HEK293 (cell line): Measurements from ENCODE around the gene RAB36.

Experiments used
- CTCF ChIA-PET: fragments of 350-600 bp; formaldehyde crosslinking; extraction: SDS; loops from one replicate; lab custom pipeline; 2021; ENCODE audit warnings: antibody characterized with exemption; lab: Yijun Ruan, JAX
- POLR2A ChIA-PET: fragments of 300-600 bp; formaldehyde crosslinking; extraction: SDS; loops from one replicate; lab custom pipeline; 2020; ENCODE audit warnings: antibody characterized with exemption, inconsistent platforms; lab: Yijun Ruan, JAX
- H3K27ac ChIP-seq: fragments of 200-500 bp; sonication (Bioruptor generic); 2 replicates; pipeline ENCODE4 v1.5.1; 2014; ENCODE audit warnings: low read depth, low read length, control low read depth, inconsistent platforms; ENCODE audit errors: extremely low read depth
- H3K36me3 ChIP-seq, 2 experiments: fragments of 200-500 bp in 1 of 2; sonication (Bioruptor generic) in 1 of 2; 1 replicate in 1 of 2; 2 replicates in 1 of 2; pipeline ENCODE4 v1.5.1; 2014 to 2017; ENCODE audit warnings: inconsistent platforms in 2 of 2, low read length in 2 of 2; ENCODE audit not compliant: control insufficient read depth in 2 of 2, insufficient read depth in 1 of 2
- H3K4me1 ChIP-seq: fragments of 200-500 bp; sonication (Bioruptor generic); 2 replicates; pipeline ENCODE4 v1.5.1; 2014; ENCODE audit warnings: mild to moderate bottlenecking, low read length, inconsistent platforms; ENCODE audit not compliant: control insufficient read depth, insufficient read depth
- H3K4me3 ChIP-seq: 2 replicates; pipeline ENCODE4 v1.5.1; 2011; ENCODE audit warnings: low read depth, mild to moderate bottlenecking, control low read depth, low read length, moderate library complexity
- H3K9me3 ChIP-seq: fragments of 200-500 bp; sonication (Bioruptor generic); 2 replicates; pipeline ENCODE4 v1.5.1; 2014; ENCODE audit warnings: low read depth, low read length, inconsistent platforms; ENCODE audit not compliant: control insufficient read depth, insufficient read depth
- EGR2 ChIP-seq: fragments of 450-650 bp; formaldehyde crosslinking; IDR thresholded peaks from 2 replicates; pipeline ENCODE4 v1.5.1; 2016; ENCODE audit warnings: low read depth, missing biosample characterization, missing genetic modification characterization
- KLF16 ChIP-seq: fragments of 450-650 bp; formaldehyde crosslinking; IDR thresholded peaks from 2 replicates; pipeline ENCODE4 v1.5.1; 2017; ENCODE audit warnings: missing biosample characterization, missing genetic modification characterization
- MZF1 ChIP-seq: fragments of 450-650 bp; formaldehyde crosslinking; IDR thresholded peaks from 2 replicates; pipeline ENCODE4 v1.5.1; 2017; ENCODE audit warnings: missing biosample characterization, missing genetic modification characterization, borderline replicate concordance
- ZFP3 ChIP-seq: fragments of 450-650 bp; formaldehyde crosslinking; IDR thresholded peaks from 2 replicates; pipeline ENCODE4 v1.5.1; 2016; ENCODE audit warnings: low read depth, missing biosample characterization, missing genetic modification characterization
- ZFP37 ChIP-seq: fragments of 450-650 bp; formaldehyde crosslinking; IDR thresholded peaks from 2 replicates; pipeline ENCODE4 v1.5.1; 2016; ENCODE audit warnings: missing biosample characterization, missing genetic modification characterization
- ZNF112 ChIP-seq: fragments of 450-650 bp; formaldehyde crosslinking; IDR thresholded peaks from 2 replicates; pipeline ENCODE4 v1.5.0; 2017; ENCODE audit warnings: missing biosample characterization, missing genetic modification characterization
- ZNF121 ChIP-seq: fragments of 450-650 bp; formaldehyde crosslinking; IDR thresholded peaks from 2 replicates; pipeline ENCODE4 v1.5.1; 2016; ENCODE audit warnings: missing biosample characterization, missing genetic modification characterization
- ZNF202 ChIP-seq: fragments of 450-650 bp; formaldehyde crosslinking; IDR thresholded peaks from 2 replicates; pipeline ENCODE4 v1.5.1; 2016; ENCODE audit warnings: missing biosample characterization, missing genetic modification characterization, borderline replicate concordance
- ZNF223 ChIP-seq: fragments of 450-650 bp; formaldehyde crosslinking; IDR thresholded peaks from 2 replicates; pipeline ENCODE4 v1.5.1; 2016; ENCODE audit warnings: missing biosample characterization, missing genetic modification characterization
- ZNF311 ChIP-seq: fragments of 450-650 bp; formaldehyde crosslinking; IDR thresholded peaks from 2 replicates; pipeline ENCODE4 v1.5.1; 2017; ENCODE audit warnings: missing biosample characterization, missing genetic modification characterization, borderline replicate concordance
- ZNF335 ChIP-seq: fragments of 450-650 bp; formaldehyde crosslinking; conservative IDR thresholded peaks from 2 replicates; pipeline ENCODE4 v1.5.1; 2016; ENCODE audit warnings: missing biosample characterization, missing genetic modification characterization
- ZNF433 ChIP-seq: fragments of 450-650 bp; formaldehyde crosslinking; IDR thresholded peaks from 2 replicates; pipeline ENCODE4 v1.5.1; 2016; ENCODE audit warnings: missing biosample characterization, missing genetic modification characterization, low read depth
- ZNF514 ChIP-seq: fragments of 450-650 bp; formaldehyde crosslinking; IDR thresholded peaks from 2 replicates; pipeline ENCODE4 v1.5.1; 2016; ENCODE audit warnings: missing biosample characterization, missing genetic modification characterization
- ZNF549 ChIP-seq: fragments of 450-650 bp; IDR thresholded peaks from 2 replicates; pipeline ENCODE4 v1.5.1; 2018; ENCODE audit warnings: missing biosample characterization, missing genetic modification characterization, mild to moderate bottlenecking, inconsistent platforms, moderate library complexity
- ZNF610 ChIP-seq: fragments of 450-650 bp; formaldehyde crosslinking; IDR thresholded peaks from 2 replicates; pipeline ENCODE4 v1.5.1; 2016; ENCODE audit warnings: missing biosample characterization, missing genetic modification characterization, borderline replicate concordance
- ZNF626 ChIP-seq: fragments of 450-650 bp; sonication (Bioruptor Pico); formaldehyde crosslinking; IDR thresholded peaks from 2 replicates; pipeline ENCODE4 v1.5.1; 2018; ENCODE audit warnings: missing biosample characterization, missing genetic modification characterization, inconsistent platforms
- ZSCAN30 ChIP-seq: fragments of 450-650 bp; IDR thresholded peaks from 2 replicates; pipeline ENCODE4 v1.5.1; 2018; ENCODE audit warnings: missing biosample characterization, mild to moderate bottlenecking, missing genetic modification characterization, moderate library complexity
- TF ChIP-seq, protein P1 (sequence below): fragments of 450-650 bp; formaldehyde crosslinking; conservative IDR thresholded peaks from 2 replicates; pipeline ENCODE4 v1.5.1; 2016; ENCODE audit warnings: low read depth, missing biosample characterization, missing genetic modification characterization
- TF ChIP-seq, protein P2 (sequence below): fragments of 450-650 bp; formaldehyde crosslinking; IDR thresholded peaks from 2 replicates; pipeline ENCODE4 v1.5.1; 2016; ENCODE audit warnings: missing biosample characterization, missing genetic modification characterization
- TF ChIP-seq, protein P3 (sequence below): fragments of 450-650 bp; formaldehyde crosslinking; IDR thresholded peaks from 2 replicates; pipeline ENCODE4; 2016; ENCODE audit warnings: missing biosample characterization, missing genetic modification characterization

The RAB36 gene

DNA sequence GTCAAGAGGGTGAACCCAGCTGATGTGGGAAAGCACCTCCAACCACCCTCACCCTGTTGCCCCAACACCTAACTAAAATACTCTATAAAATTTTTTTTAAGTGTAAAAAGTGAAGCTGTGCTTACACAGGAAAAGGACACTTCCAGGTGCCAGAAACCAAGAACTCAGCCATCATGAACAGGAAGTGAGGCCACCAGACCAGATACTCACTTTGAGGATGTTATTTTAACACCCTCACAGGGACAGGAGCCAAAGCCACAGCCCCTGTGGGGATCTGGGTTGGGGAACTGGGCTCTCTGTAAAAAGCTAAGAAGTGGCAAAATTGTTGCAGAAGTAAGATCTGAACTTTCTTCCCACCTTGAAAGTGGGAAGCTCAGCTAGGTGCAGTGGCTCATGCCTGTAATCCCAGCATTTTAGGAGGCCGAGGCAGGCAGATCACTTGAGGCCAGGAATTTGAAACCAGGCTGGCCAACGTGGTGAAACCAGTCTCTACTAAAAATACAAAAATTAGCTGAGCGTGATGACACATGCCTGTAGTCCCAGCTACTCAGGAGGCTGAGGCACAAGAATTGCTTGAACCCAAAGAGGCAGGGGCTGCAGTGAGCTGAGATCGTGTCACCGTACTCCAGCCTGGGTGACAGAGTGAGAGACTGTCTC, 7.2 kb upstream of the RAB36 start:
- H3K9me3 ChIP-seq: no peaks in the 10 kb centered on the region
- TF ChIP-seq ZNF335 (tag by site-specific recombination): peak; percentile 27; the same call in 1 of the 2 replicates
- TF ChIP-seq ZNF202: no peak
- no peaks in the 10 kb centered on the region for H3K4me1 ChIP-seq
- no peaks in the 10 kb centered on the region for H3K36me3 ChIP-seq
- POLR2A ChIA-PET: no interaction called here
- CTCF ChIA-PET: interaction anchor here (0.6 to 6.0 kb wide), 7 partner anchors 9 to 471 kb away, joined by 3 to 56 read pairs (median 4); no protein-coding TSS in a partner anchor
- no peak overlapping the region for H3K4me3 ChIP-seq
- no peak overlapping the region for H3K27ac ChIP-seq

DNA sequence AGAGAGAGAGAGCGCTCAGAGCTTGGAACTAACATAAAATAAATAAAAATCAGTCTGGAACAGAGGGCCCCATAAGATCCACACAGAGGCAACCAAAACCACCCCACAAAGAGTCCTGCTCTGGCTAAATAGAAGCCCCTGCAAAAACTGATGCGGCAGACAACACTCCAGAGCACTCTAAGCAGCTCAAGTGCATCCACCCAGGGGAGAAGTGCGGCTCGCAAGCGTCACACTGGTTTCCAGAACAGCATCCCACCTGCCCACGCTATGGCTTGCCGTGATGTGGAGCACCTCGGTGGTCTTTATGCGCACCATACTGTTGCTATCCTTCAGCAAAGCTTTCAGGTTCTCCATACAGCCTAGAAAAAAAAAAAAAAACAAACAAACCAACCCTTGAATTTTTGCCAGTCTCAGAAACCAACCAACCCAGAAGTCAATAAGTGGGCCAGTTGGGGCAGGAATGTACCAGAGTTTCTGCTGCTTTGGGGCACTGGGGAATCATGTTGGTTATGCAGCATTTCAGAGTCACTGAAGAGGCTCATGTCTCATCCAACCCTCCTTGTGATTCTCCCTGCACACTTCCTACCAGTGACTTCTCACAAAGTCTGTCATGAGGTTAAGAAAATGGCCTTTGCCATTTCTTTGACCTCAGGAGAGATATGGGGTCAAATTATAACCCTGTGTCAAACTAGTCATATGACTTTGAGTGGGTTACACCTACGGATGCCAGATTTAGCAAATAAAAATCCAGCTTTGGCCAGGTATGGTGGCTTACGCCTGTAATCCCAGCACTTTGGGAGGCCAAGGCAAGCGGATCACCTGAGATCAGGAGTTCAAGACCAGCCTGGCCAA, 6.5 kb upstream of the RAB36 start:
- no peaks in the 10 kb centered on the region for H3K9me3 ChIP-seq
- TF ChIP-seq, protein P1, sequence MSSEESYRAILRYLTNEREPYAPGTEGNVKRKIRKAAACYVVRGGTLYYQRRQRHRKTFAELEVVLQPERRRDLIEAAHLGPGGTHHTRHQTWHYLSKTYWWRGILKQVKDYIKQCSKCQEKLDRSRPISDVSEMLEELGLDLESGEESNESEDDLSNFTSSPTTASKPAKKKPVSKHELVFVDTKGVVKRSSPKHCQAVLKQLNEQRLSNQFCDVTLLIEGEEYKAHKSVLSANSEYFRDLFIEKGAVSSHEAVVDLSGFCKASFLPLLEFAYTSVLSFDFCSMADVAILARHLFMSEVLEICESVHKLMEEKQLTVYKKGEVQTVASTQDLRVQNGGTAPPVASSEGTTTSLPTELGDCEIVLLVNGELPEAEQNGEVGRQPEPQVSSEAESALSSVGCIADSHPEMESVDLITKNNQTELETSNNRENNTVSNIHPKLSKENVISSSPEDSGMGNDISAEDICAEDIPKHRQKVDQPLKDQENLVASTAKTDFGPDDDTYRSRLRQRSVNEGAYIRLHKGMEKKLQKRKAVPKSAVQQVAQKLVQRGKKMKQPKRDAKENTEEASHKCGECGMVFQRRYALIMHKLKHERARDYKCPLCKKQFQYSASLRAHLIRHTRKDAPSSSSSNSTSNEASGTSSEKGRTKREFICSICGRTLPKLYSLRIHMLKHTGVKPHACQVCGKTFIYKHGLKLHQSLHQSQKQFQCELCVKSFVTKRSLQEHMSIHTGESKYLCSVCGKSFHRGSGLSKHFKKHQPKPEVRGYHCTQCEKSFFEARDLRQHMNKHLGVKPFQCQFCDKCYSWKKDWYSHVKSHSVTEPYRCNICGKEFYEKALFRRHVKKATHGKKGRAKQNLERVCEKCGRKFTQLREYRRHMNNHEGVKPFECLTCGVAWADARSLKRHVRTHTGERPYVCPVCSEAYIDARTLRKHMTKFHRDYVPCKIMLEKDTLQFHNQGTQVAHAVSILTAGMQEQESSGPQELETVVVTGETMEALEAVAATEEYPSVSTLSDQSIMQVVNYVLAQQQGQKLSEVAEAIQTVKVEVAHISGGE: no peak
- TF ChIP-seq ZNF121: no peak
- TF ChIP-seq, protein P2, sequence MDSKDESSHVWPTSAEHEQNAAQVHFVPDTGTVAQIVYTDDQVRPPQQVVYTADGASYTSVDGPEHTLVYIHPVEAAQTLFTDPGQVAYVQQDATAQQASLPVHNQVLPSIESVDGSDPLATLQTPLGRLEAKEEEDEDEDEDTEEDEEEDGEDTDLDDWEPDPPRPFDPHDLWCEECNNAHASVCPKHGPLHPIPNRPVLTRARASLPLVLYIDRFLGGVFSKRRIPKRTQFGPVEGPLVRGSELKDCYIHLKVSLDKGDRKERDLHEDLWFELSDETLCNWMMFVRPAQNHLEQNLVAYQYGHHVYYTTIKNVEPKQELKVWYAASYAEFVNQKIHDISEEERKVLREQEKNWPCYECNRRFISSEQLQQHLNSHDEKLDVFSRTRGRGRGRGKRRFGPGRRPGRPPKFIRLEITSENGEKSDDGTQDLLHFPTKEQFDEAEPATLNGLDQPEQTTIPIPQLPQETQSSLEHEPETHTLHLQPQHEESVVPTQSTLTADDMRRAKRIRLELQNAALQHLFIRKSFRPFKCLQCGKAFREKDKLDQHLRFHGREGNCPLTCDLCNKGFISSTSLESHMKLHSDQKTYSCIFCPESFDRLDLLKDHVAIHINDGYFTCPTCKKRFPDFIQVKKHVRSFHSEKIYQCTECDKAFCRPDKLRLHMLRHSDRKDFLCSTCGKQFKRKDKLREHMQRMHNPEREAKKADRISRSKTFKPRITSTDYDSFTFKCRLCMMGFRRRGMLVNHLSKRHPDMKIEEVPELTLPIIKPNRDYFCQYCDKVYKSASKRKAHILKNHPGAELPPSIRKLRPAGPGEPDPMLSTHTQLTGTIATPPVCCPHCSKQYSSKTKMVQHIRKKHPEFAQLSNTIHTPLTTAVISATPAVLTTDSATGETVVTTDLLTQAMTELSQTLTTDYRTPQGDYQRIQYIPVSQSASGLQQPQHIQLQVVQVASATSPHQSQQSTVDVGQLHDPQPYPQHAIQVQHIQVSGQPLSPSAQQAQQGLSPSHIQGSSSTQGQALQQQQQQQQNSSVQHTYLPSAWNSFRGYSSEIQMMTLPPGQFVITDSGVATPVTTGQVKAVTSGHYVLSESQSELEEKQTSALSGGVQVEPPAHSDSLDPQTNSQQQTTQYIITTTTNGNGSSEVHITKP (tag by site-specific recombination): no peak
- no peak for TF ChIP-seq ZFP37 (tag by site-specific recombination)
- no peak for TF ChIP-seq ZNF549 (tag by site-specific recombination)
- TF ChIP-seq ZNF433 (tag by site-specific recombination): no peak
- TF ChIP-seq ZFP3 (tag by site-specific recombination): no peak
- TF ChIP-seq ZNF112 (tag by site-specific recombination): no peak
- no peak for TF ChIP-seq ZNF610
- no peak for TF ChIP-seq EGR2 (tag by site-specific recombination)
- TF ChIP-seq, protein P3, sequence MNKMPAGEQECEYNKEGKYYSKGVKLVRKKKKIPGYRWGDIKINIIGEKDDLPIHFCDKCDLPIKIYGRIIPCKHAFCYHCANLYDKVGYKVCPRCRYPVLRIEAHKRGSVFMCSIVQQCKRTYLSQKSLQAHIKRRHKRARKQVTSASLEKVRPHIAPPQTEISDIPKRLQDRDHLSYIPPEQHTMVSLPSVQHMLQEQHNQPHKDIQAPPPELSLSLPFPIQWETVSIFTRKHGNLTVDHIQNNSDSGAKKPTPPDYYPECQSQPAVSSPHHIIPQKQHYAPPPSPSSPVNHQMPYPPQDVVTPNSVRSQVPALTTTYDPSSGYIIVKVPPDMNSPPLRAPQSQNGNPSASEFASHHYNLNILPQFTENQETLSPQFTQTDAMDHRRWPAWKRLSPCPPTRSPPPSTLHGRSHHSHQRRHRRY (tag by site-specific recombination): no peak
- TF ChIP-seq ZNF311 (tag by site-specific recombination): no peak
- no peak for TF ChIP-seq KLF16 (tag by site-specific recombination)
- TF ChIP-seq ZNF514 (tag by site-specific recombination): no peak
- TF ChIP-seq MZF1 (tag by site-specific recombination): no peak
- no peak for TF ChIP-seq ZNF626 (tag by site-specific recombination)
- no peak for TF ChIP-seq ZSCAN30
- no peak for TF ChIP-seq ZNF202
- no peak for TF ChIP-seq ZNF223 (tag by site-specific recombination)
- TF ChIP-seq, all 188 proteins: peak for 0
- Histone ChIP-seq H3K36me3 (no peaks in the 10 kb centered on the region), H3K4me1 (no peaks in the 10 kb centered on the region), H3K4me3 (no peak overlapping the region), H3K27ac (no peak overlapping the region)
- POLR2A ChIA-PET: no interaction called here
- CTCF ChIA-PET: interaction anchor here (0.6 to 6.0 kb wide), 7 partner anchors 9 to 472 kb away, joined by 3 to 56 read pairs (median 4); no protein-coding TSS in a partner anchor
